CD4-positive, alpha-beta memory T cell (primary cell): Measurements from ENCODE around the gene KCNC3. TPM values are rescaled to one million over a fixed set of nuclear protein-coding genes. Genes with fewer than 3 reads are reported as not detected.
"Not testable (repeated sequence)": the region's sequence is repeated elsewhere in the genome, so short reads cannot be mapped to it uniquely, and the experiment has no call there.

Experiments used
- CTCF ChIA-PET: fragments of 350-600 bp; sonication (Branson Sonifier 250); formaldehyde crosslinking; loops from one replicate; lab custom pipeline; 2021; ENCODE audit warnings: inconsistent platforms; ENCODE audit not compliant: partially characterized antibody; lab: Charles Lee
- POLR2A ChIA-PET: fragments of 350-600 bp; sonication (Branson Sonifier 250); formaldehyde crosslinking; loops from one replicate; lab custom pipeline; 2021; ENCODE audit not compliant: partially characterized antibody; lab: Charles Lee
- DNase-seq, 5 donors: peaks; one replicate each; pipeline versions ENCODE4 v3.0.0 to v3.0.0-alpha.2; 2020 to 2022; ENCODE audit warnings: mixed read lengths in 1 of 5
- H3K27ac ChIP-seq: one replicate; pipeline ENCODE4 v1.7.0; 2013; ENCODE audit warnings: low read depth, low read length
- H3K27me3 ChIP-seq: 2 replicates; pipeline ENCODE4 v1.7.0; 2013; ENCODE audit warnings: mild to moderate bottlenecking, low read length, moderate library complexity; ENCODE audit not compliant: insufficient read depth
- H3K36me3 ChIP-seq: 2 replicates; pipeline ENCODE4 v1.7.0; 2013; ENCODE audit warnings: mild to moderate bottlenecking, low read length, moderate library complexity; ENCODE audit not compliant: insufficient read depth
- H3K4me1 ChIP-seq: 2 replicates; pipeline ENCODE4 v1.7.0; 2013; ENCODE audit warnings: mild to moderate bottlenecking, low read length, moderate library complexity; ENCODE audit not compliant: insufficient read depth
- H3K4me3 ChIP-seq, 2 donors: one replicate each; pipeline ENCODE4 v1.7.0; 2013; ENCODE audit warnings: low read length in 2 of 2, mild to moderate bottlenecking in 1 of 2
- H3K9me3 ChIP-seq, 2 donors: one replicate each; pipeline ENCODE4 v1.7.0; 2013; ENCODE audit warnings: low read length in 2 of 2, control low read depth in 1 of 2; ENCODE audit not compliant: control insufficient read depth in 1 of 2
- H3K27ac Mint-ChIP-seq, 7 donors: one replicate each; pipeline ENCODE4 v1.8.0; 2020 to 2021; ENCODE audit warnings: mixed read lengths in 7 of 7, mild to moderate bottlenecking in 6 of 7, inconsistent platforms in 3 of 7, moderate library complexity in 3 of 7
- H3K27me3 Mint-ChIP-seq, 2 donors: one replicate each; pipeline ENCODE4 v1.8.0; 2020 to 2021; ENCODE audit warnings: mixed read lengths in 2 of 2
- H3K36me3 Mint-ChIP-seq, 2 donors: one replicate each; pipeline ENCODE4 v1.8.0; 2020 to 2021; ENCODE audit warnings: mixed read lengths in 2 of 2, inconsistent platforms in 1 of 2, mild to moderate bottlenecking in 1 of 2
- H3K4me1 Mint-ChIP-seq, 4 donors: one replicate each; pipeline ENCODE4 v1.8.0; 2020 to 2021; ENCODE audit warnings: mixed read lengths in 4 of 4, mild to moderate bottlenecking in 1 of 4
- H3K4me3 Mint-ChIP-seq, 8 donors: one replicate each; pipeline ENCODE4 v1.8.0; 2020 to 2021; ENCODE audit warnings: mixed read lengths in 8 of 8, mild to moderate bottlenecking in 7 of 8, moderate library complexity in 6 of 8, inconsistent platforms in 3 of 8
- H3K9me3 Mint-ChIP-seq, 8 donors: one replicate each; pipeline ENCODE4 v1.8.0; 2020 to 2021; ENCODE audit warnings: mixed read lengths in 8 of 8, mild to moderate bottlenecking in 5 of 8, inconsistent platforms in 3 of 8, moderate library complexity in 1 of 8
- intact Hi-C: fragments of 100-400 bp; cut with micrococcal nuclease; formaldehyde crosslinking; loops from one replicate; pipeline ENCODE4 v1.15.1; 2023
- polyA plus RNA-seq, 2 donors: library from polyadenylated mRNA; unstranded; fragments of 300-500 nt; fragmentation: Illumina TruSeq; gene quantifications; one replicate each; pipeline ENCODE4 v1.2.3, GENCODE V29; 2021
- total RNA-seq, 2 experiments: library from RNA; stranded (reverse); gene quantifications; one replicate each; pipeline ENCODE4 v1.2.3, GENCODE V29; 2021

KCNC3 gene
- total and polyA plus RNA-seq, 4 experiments from 2014 or later, result 1.6 to 1.7 TPM; not detected in 2

DNA sequence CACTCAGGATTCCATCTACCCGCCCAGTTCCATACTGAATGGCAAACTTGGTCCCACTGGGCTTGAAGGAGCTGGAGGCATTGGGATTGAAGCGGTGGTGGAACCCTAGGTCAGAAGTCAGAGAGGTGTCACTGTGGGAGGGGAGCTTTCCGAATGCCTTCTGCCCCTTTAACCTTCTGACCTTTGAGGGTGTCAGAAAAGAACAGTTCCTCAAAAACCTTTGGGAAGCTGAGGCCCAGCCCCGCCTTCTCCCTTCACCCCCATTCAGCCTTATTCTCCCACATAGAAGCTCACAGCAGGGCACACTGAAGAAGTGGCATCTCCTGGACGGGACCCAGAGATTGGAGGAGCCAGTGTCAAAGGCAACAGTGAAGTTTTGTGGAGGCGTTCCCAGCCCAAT, 7.9 kb upstream of the KCNC3 start:
- CTCF ChIA-PET, H3K9me3 Mint-ChIP-seq, H3K4me3 ChIP-seq, H3K27me3 ChIP-seq, H3K36me3 ChIP-seq, POLR2A ChIA-PET, H3K9me3 ChIP-seq, H3K36me3 Mint-ChIP-seq, intact Hi-C loops, H3K27ac ChIP-seq, DNase-seq, H3K4me3 Mint-ChIP-seq: not testable (repeated sequence)
- peak overlapping the region in 1 of 7 donors; percentile 2 for H3K27ac Mint-ChIP-seq
- peaks cover 2 to 17% of the 10 kb centered on the region in 2 donors for H3K27me3 Mint-ChIP-seq
- peaks cover 10 to 30% (median 18%) of the 10 kb centered on the region in 4 donors for H3K4me1 Mint-ChIP-seq
- H3K4me1 ChIP-seq, result peaks cover 23% of the 10 kb centered on the region

DNA sequence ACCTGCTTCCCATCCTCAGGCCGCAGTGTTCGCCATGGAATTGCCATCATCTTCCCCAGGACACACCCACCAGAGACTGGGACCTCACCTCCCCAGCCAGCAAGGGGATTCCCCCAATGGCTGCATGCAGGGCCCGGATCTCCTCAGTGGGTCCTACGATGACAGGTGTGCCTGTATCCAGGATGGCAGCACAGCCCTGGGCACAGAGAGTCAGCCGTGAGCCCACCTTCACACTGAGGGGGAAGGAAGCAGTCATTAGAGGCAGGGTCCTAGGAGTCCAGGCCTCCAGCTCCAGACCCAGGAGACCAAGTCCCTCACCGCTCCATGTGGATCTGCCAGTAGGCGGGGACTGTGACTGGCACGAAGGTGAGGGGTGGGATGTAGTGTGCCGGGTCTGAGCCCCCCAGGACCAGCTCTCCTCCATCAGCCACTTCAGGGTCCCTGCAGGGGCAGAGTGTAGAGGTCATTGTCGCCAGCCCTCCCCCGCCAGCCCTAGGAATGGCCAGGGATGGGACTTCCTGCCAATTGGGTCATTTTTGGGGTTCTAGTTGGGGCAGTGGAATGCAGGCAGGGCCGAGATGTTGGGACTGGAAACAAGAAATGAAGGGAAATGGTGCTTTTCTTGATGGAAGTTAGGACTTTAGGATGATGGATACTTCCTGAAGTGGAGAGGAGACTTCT, 5.7 kb upstream of the KCNC3 start:
- peaks cover 44% of the 10 kb centered on the region for H3K4me1 ChIP-seq
- Mint-ChIP-seq H3K4me3 (peak overlapping the region in 7 of 8 donors; percentile 5 to 93 (median 59)), H3K27me3 (peaks cover 8 to 30% of the 10 kb centered on the region in 2 donors), H3K9me3 (peaks cover 0 to 12% (median 4%) of the 10 kb centered on the region in 8 donors), H3K27ac (peak overlapping the region in 2 of 7 donors; percentile 72 to 75), H3K36me3 (no peaks in the 10 kb centered on the region), H3K4me1 (peaks cover 22 to 52% (median 34%) of the 10 kb centered on the region in 4 donors)
- intact Hi-C loops, result loop anchor here (5.0 kb wide), 1 partner anchor 47 kb away; the partner anchor contains the start of gene POLD1
- no peak for DNase-seq
- H3K4me3 ChIP-seq, result no peak overlapping the region
- ChIA-PET CTCF (interaction anchor here (0.5 to 1.8 kb wide), 2 partner anchors 23 to 447 kb away, joined by 3 to 11 read pairs; no protein-coding TSS in a partner anchor), POLR2A (interaction anchor here (1.2 to 3.8 kb wide), 5 partner anchors 23 to 470 kb away, joined by 3 to 27 read pairs (median 8); partner anchors contain the start of genes JOSD2 and POLD1)
- peaks cover 11% of the 10 kb centered on the region for H3K27me3 ChIP-seq
- no peaks in the 10 kb centered on the region for H3K36me3 ChIP-seq
- H3K27ac ChIP-seq, result no peak overlapping the region
- no peaks in the 10 kb centered on the region for H3K9me3 ChIP-seq

DNA sequence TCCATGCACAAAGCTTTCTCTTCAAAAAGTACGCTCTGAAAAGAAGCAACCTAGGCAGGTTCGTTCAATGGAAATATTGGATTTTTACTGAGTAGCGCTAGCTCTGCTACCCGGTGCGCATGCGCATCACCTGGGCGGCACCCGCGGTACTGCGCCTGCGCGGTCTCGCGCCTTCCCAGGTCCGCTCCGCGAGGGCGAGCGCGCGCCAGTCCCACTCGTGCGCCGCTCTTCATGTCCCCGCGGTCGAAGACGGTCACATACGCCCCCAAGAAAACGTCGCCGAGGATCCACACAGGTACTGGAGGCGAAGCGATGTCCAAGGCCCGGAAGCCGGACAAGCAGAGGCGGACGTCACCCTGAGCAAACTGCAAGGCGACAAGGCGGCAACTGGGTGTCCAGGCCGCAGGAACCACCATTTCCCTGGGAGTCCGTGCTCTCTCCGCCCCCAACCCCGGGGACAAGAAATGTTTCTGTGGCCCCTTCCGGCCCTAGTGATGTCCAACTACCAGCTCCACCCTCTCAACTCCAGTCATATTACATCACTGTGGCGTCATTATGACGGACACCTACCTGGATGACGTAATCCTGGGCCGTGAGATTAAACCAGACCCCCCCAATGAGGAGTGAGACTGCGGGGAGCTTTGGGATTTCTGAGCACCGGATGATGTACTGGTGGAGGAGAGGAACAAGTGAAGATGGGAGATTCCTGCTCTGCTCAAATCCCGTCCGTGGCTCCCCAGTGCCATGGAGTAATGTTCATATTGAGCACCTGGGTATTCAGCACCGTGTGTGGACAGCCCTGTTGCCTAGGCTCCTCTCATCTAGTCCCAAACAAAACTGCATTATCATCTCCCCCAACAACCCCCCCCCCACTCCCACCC, 4.8 kb upstream of the KCNC3 start:
- Histone ChIP-seq H3K27me3 (peaks cover 17% of the 10 kb centered on the region), H3K4me1 (peaks cover 51% of the 10 kb centered on the region), H3K27ac (peak overlapping the region; percentile 3), H3K36me3 (no peaks in the 10 kb centered on the region), H3K4me3 (peak overlapping the region; percentile 67 to 76), H3K9me3 (no peaks in the 10 kb centered on the region)
- peaks cover 28 to 61% (median 41%) of the 10 kb centered on the region in 4 donors for H3K4me1 Mint-ChIP-seq
- H3K27me3 Mint-ChIP-seq, result peaks cover 14 to 38% of the 10 kb centered on the region in 2 donors
- H3K9me3 Mint-ChIP-seq, result peaks cover 0 to 18% (median 10%) of the 10 kb centered on the region in 8 donors
- H3K4me3 Mint-ChIP-seq, result peak overlapping the region; percentile 82 to 97 (median 92)
- peak in 3 of 5 donors; percentile 87 to 90 (median 89) for DNase-seq
- POLR2A ChIA-PET, result interaction anchor here (1.0 to 3.8 kb wide), 7 partner anchors 13 to 471 kb away, joined by 4 to 27 read pairs (median 6); partner anchors contain the start of genes JOSD2, NR1H2 and POLD1
- peak overlapping the region; percentile 69 to 98 (median 95) for H3K27ac Mint-ChIP-seq
- H3K36me3 Mint-ChIP-seq, result peaks cover 5 to 6% of the 10 kb centered on the region in 2 donors
- intact Hi-C loops, result loop anchor here (1.0 to 5.0 kb wide), 4 partner anchors 23 to 470 kb away; partner anchors contain the start of genes JOSD2 and POLD1
- CTCF ChIA-PET, result interaction anchor here (1.3 to 1.8 kb wide), 2 partner anchors 24 to 42 kb away, joined by 3 to 11 read pairs; partner anchors contain the start of gene NR1H2

DNA sequence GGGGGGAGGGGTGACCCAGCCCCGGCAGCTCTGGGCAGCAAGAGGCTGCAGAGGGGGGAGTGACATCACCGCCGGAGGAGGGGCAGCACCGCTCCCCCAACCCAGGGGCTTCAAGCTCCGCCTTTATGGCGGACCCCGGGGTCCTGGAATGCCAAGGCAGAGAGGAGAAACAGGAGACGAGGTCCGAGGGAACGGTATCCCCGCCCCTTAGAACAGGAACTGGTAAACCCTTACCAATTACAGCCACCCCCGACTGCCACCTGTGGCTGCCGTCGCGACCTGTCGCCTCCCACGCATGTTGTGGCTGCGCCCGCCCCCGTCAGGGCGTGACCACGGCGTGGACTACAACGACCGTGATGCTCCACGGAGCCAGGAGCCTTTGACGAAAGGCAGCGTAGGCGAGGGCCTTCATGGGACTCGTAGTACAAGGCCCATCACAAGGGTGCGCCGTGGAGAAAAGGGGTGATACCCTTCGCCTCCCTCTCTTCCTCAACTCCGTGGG, 4.1 kb upstream of the KCNC3 start:
- DNase-seq, result peak in 4 of 5 donors; percentile 88 to 94 (median 92)
- Histone ChIP-seq H3K36me3 (no peaks in the 10 kb centered on the region), H3K27ac (peak overlapping the region; percentile 3), H3K4me1 (peaks cover 51% of the 10 kb centered on the region), H3K9me3 (no peaks in the 10 kb centered on the region), H3K4me3 (peak overlapping the region; percentile 67 to 76), H3K27me3 (peaks cover 17% of the 10 kb centered on the region)
- Mint-ChIP-seq H3K9me3 (peaks cover 0 to 18% (median 10%) of the 10 kb centered on the region in 8 donors), H3K4me3 (peak overlapping the region; percentile 82 to 97 (median 92)), H3K4me1 (peaks cover 28 to 62% (median 41%) of the 10 kb centered on the region in 4 donors), H3K27ac (peak overlapping the region; percentile 69 to 98 (median 95)), H3K36me3 (peaks cover 5 to 6% of the 10 kb centered on the region in 2 donors), H3K27me3 (peaks cover 14 to 38% of the 10 kb centered on the region in 2 donors)
- CTCF ChIA-PET, result interaction anchor here (1.3 to 1.8 kb wide), 2 partner anchors 24 to 43 kb away, joined by 3 to 11 read pairs; partner anchors contain the start of gene NR1H2
- intact Hi-C loops, result loop anchor here (1.0 to 5.0 kb wide), 4 partner anchors 24 to 471 kb away; partner anchors contain the start of genes JOSD2 and POLD1
- POLR2A ChIA-PET, result interaction anchor here (1.0 to 3.8 kb wide), 7 partner anchors 14 to 472 kb away, joined by 4 to 27 read pairs (median 6); partner anchors contain the start of genes JOSD2, NR1H2 and POLD1

DNA sequence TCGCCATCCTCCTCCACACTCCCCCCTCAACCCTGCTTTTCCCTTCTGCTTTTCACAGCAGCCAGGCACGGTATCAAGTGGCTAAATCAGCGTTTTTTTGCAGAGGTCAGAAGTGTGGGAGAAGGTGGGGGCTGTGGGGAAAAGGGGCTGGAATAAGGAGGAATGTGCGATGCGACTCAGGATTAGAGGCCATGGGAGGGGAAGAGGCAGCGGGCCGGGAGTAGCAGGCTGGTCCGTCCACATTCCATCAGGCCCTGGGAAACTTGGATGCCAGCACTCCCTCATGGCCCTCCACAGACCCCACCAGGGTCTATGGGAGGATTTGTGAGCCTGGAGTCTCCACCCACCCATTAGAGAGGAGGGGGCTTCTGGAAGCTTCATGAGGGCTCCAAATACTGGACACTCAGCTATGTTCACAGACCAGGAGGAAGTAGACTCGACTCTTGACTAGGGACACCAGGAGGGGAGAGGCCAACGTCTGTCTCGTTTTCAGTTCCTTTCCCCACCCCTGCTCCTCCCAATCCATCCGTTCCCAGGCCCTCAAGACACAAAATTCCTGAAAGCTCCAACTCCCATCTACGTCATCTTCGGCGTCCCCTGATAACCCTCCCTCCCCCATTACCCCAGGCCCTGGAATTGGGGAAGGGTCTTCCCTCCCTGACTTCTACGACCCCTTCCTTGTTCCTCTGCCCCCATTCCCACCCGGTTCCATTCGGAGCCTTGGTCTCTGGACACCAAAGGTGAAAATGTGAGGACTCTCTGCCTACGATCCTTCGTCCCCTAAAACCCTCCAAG, 3.3 kb upstream of the KCNC3 start:
- H3K4me3 Mint-ChIP-seq, result peak overlapping the region; percentile 26 to 87 (median 66)
- peaks cover 5 to 6% of the 10 kb centered on the region in 2 donors for H3K36me3 Mint-ChIP-seq
- Histone ChIP-seq H3K4me3 (peak overlapping the region; percentile 67 to 76), H3K4me1 (peaks cover 52% of the 10 kb centered on the region), H3K9me3 (no peaks in the 10 kb centered on the region), H3K27ac (no peak overlapping the region), H3K36me3 (no peaks in the 10 kb centered on the region), H3K27me3 (peaks cover 22% of the 10 kb centered on the region)
- peak overlapping the region in 5 of 7 donors; percentile 10 to 93 (median 73) for H3K27ac Mint-ChIP-seq
- no peak for DNase-seq
- H3K4me1 Mint-ChIP-seq, result peaks cover 31 to 66% (median 45%) of the 10 kb centered on the region in 4 donors
- intact Hi-C loops, result loop anchor here (1.0 to 5.0 kb wide), 4 partner anchors 25 to 472 kb away; partner anchors contain the start of genes JOSD2 and POLD1
- peaks cover 0 to 22% (median 11%) of the 10 kb centered on the region in 8 donors for H3K9me3 Mint-ChIP-seq
- ChIA-PET POLR2A (interaction anchor here (0.8 to 3.8 kb wide), 6 partner anchors 15 to 473 kb away, joined by 3 to 27 read pairs (median 7); partner anchors contain the start of genes JOSD2 and POLD1), CTCF (interaction anchor here (1.8 kb wide), 1 partner anchor 25 kb away, joined by 11 read pairs; no protein-coding TSS in a partner anchor)
- peaks cover 16 to 43% of the 10 kb centered on the region in 2 donors for H3K27me3 Mint-ChIP-seq

DNA sequence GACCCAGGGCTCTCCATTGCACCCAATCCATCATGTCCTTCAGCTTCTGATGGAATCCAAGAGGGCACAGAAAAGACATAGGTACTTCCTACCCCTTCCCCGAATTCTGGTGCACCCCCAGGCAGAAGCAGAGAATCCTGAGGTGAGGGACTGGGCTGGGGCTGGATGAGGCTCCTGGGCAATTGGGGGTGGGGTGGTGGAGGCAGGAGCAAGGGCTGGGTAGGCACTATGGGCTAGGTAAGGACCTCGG, 2.7 kb upstream of the KCNC3 start:
- Histone ChIP-seq H3K9me3 (no peaks in the 10 kb centered on the region), H3K4me3 (no peak overlapping the region), H3K27me3 (peaks cover 27% of the 10 kb centered on the region), H3K4me1 (peaks cover 58% of the 10 kb centered on the region), H3K27ac (no peak overlapping the region), H3K36me3 (no peaks in the 10 kb centered on the region)
- Mint-ChIP-seq H3K9me3 (peaks cover 0 to 27% (median 12%) of the 10 kb centered on the region in 8 donors), H3K4me3 (peak overlapping the region in 7 of 8 donors; percentile 51 to 81 (median 63)), H3K27ac (peak overlapping the region in 4 of 7 donors; percentile 10 to 93 (median 34)), H3K36me3 (peaks cover 5 to 6% of the 10 kb centered on the region in 2 donors), H3K27me3 (peaks cover 21 to 48% of the 10 kb centered on the region in 2 donors), H3K4me1 (peaks cover 37 to 71% (median 50%) of the 10 kb centered on the region in 4 donors)
- DNase-seq, result no peak
- POLR2A ChIA-PET, result interaction anchor here (3.0 to 3.8 kb wide), 2 partner anchors 26 to 52 kb away, joined by 8 to 27 read pairs; partner anchors contain the start of gene POLD1
- CTCF ChIA-PET, result no interaction called here
- intact Hi-C loops, result loop anchor here (5.0 kb wide), 1 partner anchor 50 kb away; the partner anchor contains the start of gene POLD1
